Astrocyte (in vitro differentiated cells and primary cell): Measurements from ENCODE around the gene WDR1. TPM values are rescaled to one million over a fixed set of nuclear protein-coding genes. Genes with fewer than 3 reads are reported as not detected.

Experiments used
- DNase-seq: peaks from one replicate; pipeline ENCODE4 v3.0.0-alpha.2; 2010; ENCODE audit warnings: low read depth
- FAIRE-seq: peaks from 2 replicates; lab custom pipeline; 2011; peaks lifted over from hg19 to GRCh38; lab: Jason Lieb, UNC
- H2AFZ ChIP-seq: 2 replicates; pipeline ENCODE4 v1.6.0; 2012; ENCODE audit warnings: low read depth, low read length, inconsistent platforms
- H3K27ac ChIP-seq: 2 replicates; pipeline ENCODE4 v1.5.1; 2011; ENCODE audit warnings: low read depth, low read length, inconsistent platforms
- H3K27me3 ChIP-seq: 2 replicates; pipeline ENCODE4 v1.6.0; 2011; ENCODE audit warnings: low read length, inconsistent platforms; ENCODE audit not compliant: insufficient read depth
- H3K36me3 ChIP-seq: 2 replicates; pipeline ENCODE4 v1.5.1; 2011; ENCODE audit warnings: low read length, inconsistent platforms; ENCODE audit not compliant: insufficient read depth
- H3K4me1 ChIP-seq: 2 replicates; pipeline ENCODE4 v1.5.1; 2011; ENCODE audit warnings: low read length, inconsistent platforms; ENCODE audit not compliant: insufficient read depth
- H3K4me2 ChIP-seq: 2 replicates; pipeline ENCODE4 v1.6.0; 2012; ENCODE audit warnings: low read length, inconsistent platforms
- H3K4me3 ChIP-seq: 2 replicates; pipeline ENCODE4 v1.5.1; 2011; ENCODE audit warnings: low read depth, mild to moderate bottlenecking, low read length, inconsistent platforms; ENCODE audit not compliant: insufficient read depth
- H3K79me2 ChIP-seq: 2 replicates; pipeline ENCODE4 v1.6.0; 2012; ENCODE audit warnings: mild to moderate bottlenecking, low read length, inconsistent platforms; ENCODE audit not compliant: insufficient read depth
- H3K9ac ChIP-seq: 2 replicates; pipeline ENCODE4 v1.6.0; 2012; ENCODE audit warnings: mild to moderate bottlenecking, low read length, inconsistent platforms
- H3K9me3 ChIP-seq: 2 replicates; pipeline ENCODE4 v1.5.1; 2012; ENCODE audit warnings: low read depth, mild to moderate bottlenecking, low read length, inconsistent platforms; ENCODE audit not compliant: insufficient read depth
- H4K20me1 ChIP-seq: 2 replicates; pipeline ENCODE4 v1.6.0; 2012; ENCODE audit warnings: low read length, inconsistent platforms; ENCODE audit not compliant: insufficient read depth
- H3K27ac Mint-ChIP-seq: one replicate; pipeline ENCODE4 v1.8.0; 2021; ENCODE audit warnings: mild to moderate bottlenecking, mixed read lengths; ENCODE audit not compliant: unreplicated experiment
- H3K27me3 Mint-ChIP-seq: one replicate; pipeline ENCODE4 v1.8.0; 2021; ENCODE audit warnings: low read depth, mixed read lengths; ENCODE audit not compliant: unreplicated experiment
- H3K36me3 Mint-ChIP-seq: one replicate; pipeline ENCODE4 v1.8.0; 2021; ENCODE audit warnings: low read depth, mixed read lengths; ENCODE audit not compliant: unreplicated experiment
- H3K4me1 Mint-ChIP-seq: one replicate; pipeline ENCODE4 v1.8.0; 2021; ENCODE audit warnings: low read depth, mixed read lengths; ENCODE audit not compliant: unreplicated experiment
- H3K4me3 Mint-ChIP-seq: one replicate; pipeline ENCODE4 v1.8.0; 2021; ENCODE audit warnings: mild to moderate bottlenecking, moderate library complexity, mixed read lengths; ENCODE audit not compliant: unreplicated experiment
- H3K9me3 Mint-ChIP-seq: one replicate; pipeline ENCODE4 v1.8.0; 2021; ENCODE audit warnings: mild to moderate bottlenecking, mixed read lengths; ENCODE audit not compliant: unreplicated experiment
- EZH2 ChIP-seq: IDR thresholded peaks from 2 replicates; pipeline ENCODE4 v1.6.1; 2012; ENCODE audit warnings: mild to moderate bottlenecking, low read length, inconsistent platforms; ENCODE audit not compliant: insufficient read depth
- total RNA-seq: library from RNA; stranded (reverse); gene quantifications from 2 replicates; pipeline ENCODE4 v1.2.1, GENCODE V29; 2021
- TF ChIP-seq, protein P1 (sequence below): IDR thresholded peaks from 2 replicates; pipeline ENCODE4 v1.5.1; 2011; ENCODE audit warnings: low read depth, mild to moderate bottlenecking, inconsistent platforms, low read length, moderate library complexity; ENCODE audit not compliant: insufficient read depth

The WDR1 gene
- total RNA-seq, 1 donor from 2014 or later = 620 TPM

- H3K4me3 Mint-ChIP-seq = no peak overlapping the region
- no peaks in the 10 kb centered on the region for H3K36me3 Mint-ChIP-seq
- no peak overlapping the region for H3K4me3 ChIP-seq
- H3K27me3 ChIP-seq = no peaks in the 10 kb centered on the region
- H4K20me1 ChIP-seq = no peaks in the 10 kb centered on the region
- H3K27ac ChIP-seq = no peak overlapping the region
- H3K27me3 Mint-ChIP-seq = peaks cover 14% of the 10 kb centered on the region
- H3K9ac ChIP-seq = no peak overlapping the region
- H3K9me3 Mint-ChIP-seq = no peaks in the 10 kb centered on the region
- peaks cover 31% of the 10 kb centered on the region for H3K4me1 ChIP-seq
- H3K4me1 Mint-ChIP-seq = peaks cover 32% of the 10 kb centered on the region
- no peaks in the 10 kb centered on the region for H3K79me2 ChIP-seq
- peak; percentile 96 for FAIRE-seq
- H3K36me3 ChIP-seq = no peaks in the 10 kb centered on the region
- peak overlapping the region; percentile 21 for H2AFZ ChIP-seq
- TF ChIP-seq, protein P1, sequence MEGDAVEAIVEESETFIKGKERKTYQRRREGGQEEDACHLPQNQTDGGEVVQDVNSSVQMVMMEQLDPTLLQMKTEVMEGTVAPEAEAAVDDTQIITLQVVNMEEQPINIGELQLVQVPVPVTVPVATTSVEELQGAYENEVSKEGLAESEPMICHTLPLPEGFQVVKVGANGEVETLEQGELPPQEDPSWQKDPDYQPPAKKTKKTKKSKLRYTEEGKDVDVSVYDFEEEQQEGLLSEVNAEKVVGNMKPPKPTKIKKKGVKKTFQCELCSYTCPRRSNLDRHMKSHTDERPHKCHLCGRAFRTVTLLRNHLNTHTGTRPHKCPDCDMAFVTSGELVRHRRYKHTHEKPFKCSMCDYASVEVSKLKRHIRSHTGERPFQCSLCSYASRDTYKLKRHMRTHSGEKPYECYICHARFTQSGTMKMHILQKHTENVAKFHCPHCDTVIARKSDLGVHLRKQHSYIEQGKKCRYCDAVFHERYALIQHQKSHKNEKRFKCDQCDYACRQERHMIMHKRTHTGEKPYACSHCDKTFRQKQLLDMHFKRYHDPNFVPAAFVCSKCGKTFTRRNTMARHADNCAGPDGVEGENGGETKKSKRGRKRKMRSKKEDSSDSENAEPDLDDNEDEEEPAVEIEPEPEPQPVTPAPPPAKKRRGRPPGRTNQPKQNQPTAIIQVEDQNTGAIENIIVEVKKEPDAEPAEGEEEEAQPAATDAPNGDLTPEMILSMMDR = no peak
- TF ChIP-seq EZH2 = no peak
- H3K4me2 ChIP-seq = peak overlapping the region; percentile 70
- no peaks in the 10 kb centered on the region for H3K9me3 ChIP-seq
- peak; percentile 80 for DNase-seq
- no peak overlapping the region for H3K27ac Mint-ChIP-seq
These were observed 84.0 kb downstream of the WDR1 start for GRCh38 chr4:10032625-10033024.

GRCh38 chr4:10031668-10032590, 84.7 kb downstream of the WDR1 start:
- no peaks in the 10 kb centered on the region for H3K9me3 Mint-ChIP-seq
- H3K27ac Mint-ChIP-seq = no peak overlapping the region
- H3K4me2 ChIP-seq = peak overlapping the region; percentile 70
- H3K27me3 ChIP-seq = no peaks in the 10 kb centered on the region
- H3K36me3 ChIP-seq = no peaks in the 10 kb centered on the region
- H3K4me3 ChIP-seq = no peak overlapping the region
- FAIRE-seq (no peak), DNase-seq (no peak)
- peaks cover 32% of the 10 kb centered on the region for H3K4me1 Mint-ChIP-seq
- no peak overlapping the region for H3K4me3 Mint-ChIP-seq
- H2AFZ ChIP-seq = no peak overlapping the region
- no peaks in the 10 kb centered on the region for H3K79me2 ChIP-seq
- H3K9ac ChIP-seq = no peak overlapping the region
- H3K4me1 ChIP-seq = peaks cover 31% of the 10 kb centered on the region
- no peaks in the 10 kb centered on the region for H3K36me3 Mint-ChIP-seq
- TF ChIP-seq EZH2 = no peak
- TF ChIP-seq, protein P1 = no peak
- peaks cover 17% of the 10 kb centered on the region for H3K27me3 Mint-ChIP-seq
- no peak overlapping the region for H3K27ac ChIP-seq
- no peaks in the 10 kb centered on the region for H3K9me3 ChIP-seq
- no peaks in the 10 kb centered on the region for H4K20me1 ChIP-seq
